ENCODE data around the gene PLCB1.
"Not testable (repeated sequence)": the region's sequence is repeated elsewhere in the genome, so short reads cannot be mapped to it uniquely, and the experiment has no call there.

Gene PLCB1

DNA sequence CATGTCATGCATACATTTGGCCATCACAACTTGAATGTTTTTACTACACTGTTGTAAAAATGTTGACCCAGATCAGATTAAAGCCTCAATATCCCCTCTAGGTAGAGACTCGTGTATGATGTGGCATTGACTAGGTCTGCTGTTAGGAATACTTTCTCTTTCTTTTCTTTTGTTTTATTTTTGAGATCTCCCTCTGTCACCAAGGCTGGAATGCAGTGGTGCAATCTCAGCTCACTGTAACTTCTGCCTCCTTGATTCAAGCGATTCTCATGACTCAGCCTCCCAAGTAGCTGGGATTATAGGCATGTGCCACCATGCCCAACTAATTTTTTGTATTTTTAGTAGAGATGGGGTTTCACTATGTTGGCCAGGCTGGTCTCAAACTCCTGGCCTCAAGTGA is 334.7 kb downstream of the PLCB1 start:
- DNase-seq, result not testable (repeated sequence)

- no peak for DNase-seq
These were observed 338.1 kb downstream of the PLCB1 start for GRCh38 chr20:8470156-8470555.

DNA sequence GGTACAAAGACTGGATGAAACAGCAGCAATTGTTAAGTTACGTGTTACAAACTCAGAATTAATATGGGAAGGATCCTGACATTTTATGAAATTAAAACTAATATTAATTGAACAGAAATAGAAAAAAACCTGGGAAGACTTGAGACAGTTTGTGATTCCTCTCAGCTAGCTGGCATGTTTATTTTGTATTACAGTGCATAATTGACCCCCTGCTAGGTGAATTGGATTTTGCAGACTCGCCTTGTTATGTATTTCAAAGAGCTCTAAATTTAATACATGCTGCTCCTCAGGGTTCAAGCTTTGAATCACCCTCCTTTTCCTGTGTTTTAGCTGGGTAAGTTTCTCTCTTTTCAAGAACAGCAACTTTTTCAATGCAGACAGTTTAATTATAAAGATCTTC is 339.4 kb downstream of the PLCB1 start:
- DNase-seq, result no peak

DNA sequence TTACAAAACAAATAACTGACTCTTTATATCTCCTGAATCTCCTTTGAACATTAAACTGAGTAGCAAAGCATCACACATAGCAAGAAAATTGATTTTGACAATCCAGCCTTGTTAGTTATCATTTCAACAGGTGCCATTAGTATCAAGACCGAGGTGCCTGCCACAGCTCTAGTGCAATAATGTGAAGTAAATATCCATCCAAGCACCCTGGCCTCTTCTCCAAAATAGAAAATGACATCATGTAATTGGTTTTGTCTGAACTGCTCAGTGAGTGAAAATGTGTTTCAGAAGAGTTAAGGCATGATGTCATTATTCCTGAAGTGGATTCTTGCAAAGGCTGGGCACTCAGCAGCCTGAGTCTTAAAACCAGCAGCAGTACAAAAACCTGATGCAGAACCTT is 341.4 kb downstream of the PLCB1 start:
- DNase-seq, result no peak

DNA sequence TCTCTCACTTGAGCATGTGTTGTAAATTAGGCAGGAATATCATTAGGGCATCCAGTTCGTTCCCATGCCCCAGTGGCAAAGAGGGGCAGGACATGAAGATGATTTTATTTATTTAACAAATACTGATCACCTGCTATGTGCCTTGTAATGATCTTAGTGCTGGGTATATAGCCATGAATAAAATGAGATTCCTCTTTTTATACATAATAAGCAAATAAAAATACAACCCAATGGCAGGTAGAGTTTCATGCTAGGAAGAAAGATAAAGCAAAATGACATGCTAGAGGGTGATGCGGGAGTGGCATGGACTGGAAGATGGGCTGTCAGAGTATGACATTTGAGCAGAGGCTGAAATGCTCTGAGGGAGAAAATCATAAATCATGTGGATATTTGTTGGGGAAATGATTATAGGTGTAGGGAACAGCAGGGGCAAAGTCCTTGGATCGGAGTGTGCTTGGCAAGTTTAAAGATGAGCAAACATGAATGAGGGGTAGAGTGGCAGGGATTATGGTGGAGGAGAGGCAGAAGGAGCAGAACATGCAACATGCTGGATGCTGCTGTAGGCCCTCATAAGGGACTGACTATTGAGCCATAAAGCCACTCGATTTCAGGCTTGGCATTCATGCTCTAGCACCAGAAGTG is 342.1 kb downstream of the PLCB1 start:
- no peak for DNase-seq

DNA sequence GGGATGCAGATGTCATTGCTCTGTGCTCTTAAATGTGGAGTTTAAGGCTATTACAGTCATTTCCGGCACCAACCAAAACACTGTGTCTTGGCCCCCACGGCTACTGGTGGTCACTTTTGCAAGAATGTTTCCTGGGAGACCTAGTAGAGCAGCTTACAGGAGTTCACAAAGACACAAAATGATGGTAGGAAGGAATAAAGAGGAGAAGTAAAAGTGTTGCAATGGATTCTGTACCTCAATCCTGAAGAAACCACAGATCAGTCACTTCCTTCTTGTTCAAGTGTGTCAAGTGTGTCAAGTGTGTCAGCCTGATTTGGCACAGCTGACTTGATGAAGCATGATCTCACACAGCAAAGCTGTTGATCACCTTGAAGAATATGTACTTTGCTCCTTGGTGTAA is 344.0 kb downstream of the PLCB1 start:
- no peak for DNase-seq

DNA sequence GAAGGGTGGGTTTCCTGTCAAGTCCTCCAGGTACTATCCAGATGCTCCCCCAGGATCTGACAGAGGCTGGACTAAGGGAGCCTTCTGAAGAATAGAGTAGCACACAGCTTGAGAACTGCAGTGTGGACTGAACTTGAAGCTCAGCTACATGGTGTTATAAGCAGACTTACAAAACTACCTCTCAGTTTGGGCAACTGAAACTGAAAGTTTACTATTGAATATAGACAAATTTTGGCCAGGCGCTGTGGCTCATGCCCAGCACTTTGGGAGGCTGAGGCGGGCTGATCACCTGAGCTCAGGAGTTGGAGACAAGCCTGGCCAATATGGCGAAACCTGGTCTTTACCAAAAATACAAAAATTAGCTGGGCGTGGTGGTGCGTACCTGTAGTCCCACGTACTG is 348.5 kb downstream of the PLCB1 start:
- DNase-seq, result no peak

DNA sequence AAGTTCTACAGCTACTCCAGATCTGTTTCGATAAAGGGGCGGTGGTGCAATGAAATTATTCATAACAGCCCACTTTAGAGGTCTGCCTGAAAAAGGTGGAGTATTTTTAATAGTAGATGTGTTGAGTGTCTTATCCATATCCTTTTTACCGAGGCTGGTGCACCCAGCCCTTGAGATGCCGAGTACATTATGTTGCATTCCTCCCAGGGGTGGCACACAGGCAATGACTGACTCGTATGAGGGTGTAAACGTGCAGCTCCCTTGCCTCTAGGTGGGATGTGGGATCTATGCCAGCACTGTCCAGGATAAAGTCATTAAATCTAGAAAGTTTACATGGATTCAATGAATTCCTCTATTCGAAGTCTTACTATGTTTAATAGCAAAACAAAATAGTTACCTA is 355.6 kb downstream of the PLCB1 start:
- DNase-seq, result no peak

GRCh38 chr20:8489094-8489883 is 357.2 kb downstream of the PLCB1 start:
- DNase-seq, result no peak

GRCh38 chr20:8490076-8490830 is 358.2 kb downstream of the PLCB1 start:
- no peak for DNase-seq

- no peak for DNase-seq
These were observed 360.1 kb downstream of the PLCB1 start for GRCh38 chr20:8492173-8492572.

DNA sequence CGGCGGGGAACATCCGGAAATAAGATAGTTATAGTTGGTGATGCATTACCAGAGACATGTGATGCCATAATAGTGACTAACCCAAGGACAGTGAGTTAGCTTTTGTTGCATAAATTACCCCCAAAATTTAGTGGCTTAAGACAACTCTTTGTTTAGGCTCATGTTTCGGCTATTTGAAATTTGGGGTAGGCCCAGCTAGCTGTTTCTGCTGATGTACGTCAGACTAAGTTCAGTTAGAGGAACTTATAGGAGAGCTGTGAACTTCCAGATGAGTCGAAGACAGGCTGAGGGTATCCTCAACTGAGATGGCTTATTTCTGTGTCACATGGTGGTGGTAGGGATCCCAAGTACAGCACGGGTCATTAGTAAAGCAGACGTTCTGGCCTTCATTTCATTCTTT is 366.5 kb downstream of the PLCB1 start:
- no peak for DNase-seq

GRCh38 chr20:8504030-8504429 is 372.0 kb downstream of the PLCB1 start:
- DNase-seq, result no peak

- no peak for DNase-seq
These were observed 373.6 kb downstream of the PLCB1 start for GRCh38 chr20:8505476-8506200.

DNA sequence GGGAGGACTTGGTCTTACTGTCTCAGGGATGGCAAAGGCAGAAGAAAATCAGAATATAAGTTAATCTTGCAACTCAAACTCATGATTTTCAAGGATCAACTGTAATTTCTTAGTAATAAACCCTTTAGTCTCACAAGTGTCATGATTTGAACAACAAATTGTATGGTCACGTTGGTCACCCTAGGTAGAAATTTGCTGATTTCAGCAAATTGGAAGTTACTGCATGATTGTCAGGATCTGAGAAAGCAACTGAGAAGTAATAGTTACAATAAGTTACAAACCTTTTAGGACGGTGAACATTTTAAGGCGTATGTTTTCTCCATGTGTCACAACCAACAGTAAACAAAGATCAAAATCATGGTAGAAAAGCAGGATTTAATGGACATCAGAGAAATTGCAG is 375.2 kb downstream of the PLCB1 start:
- DNase-seq, result no peak

DNA sequence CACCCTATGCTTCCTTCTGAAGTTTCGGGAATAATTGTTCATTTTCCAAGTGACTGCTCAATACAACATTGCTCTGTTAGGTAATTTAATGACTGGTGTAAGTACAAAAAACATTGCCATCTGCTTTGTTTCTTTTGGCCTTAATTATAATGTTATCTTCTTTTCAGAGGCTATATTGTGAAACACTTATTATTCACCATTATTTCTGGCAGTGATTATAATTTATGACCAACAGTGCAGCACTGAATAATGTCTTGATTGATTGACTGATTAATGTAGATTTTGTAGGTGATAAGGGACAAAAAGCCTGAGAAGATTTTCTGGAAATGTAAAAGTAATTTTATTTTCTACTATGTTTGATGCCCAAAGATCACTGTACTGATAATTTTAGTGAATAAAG is 377.7 kb downstream of the PLCB1 start:
- DNase-seq, result no peak

- no peak for DNase-seq
These were observed 378.7 kb downstream of the PLCB1 start for GRCh38 chr20:8510808-8511207.

DNA sequence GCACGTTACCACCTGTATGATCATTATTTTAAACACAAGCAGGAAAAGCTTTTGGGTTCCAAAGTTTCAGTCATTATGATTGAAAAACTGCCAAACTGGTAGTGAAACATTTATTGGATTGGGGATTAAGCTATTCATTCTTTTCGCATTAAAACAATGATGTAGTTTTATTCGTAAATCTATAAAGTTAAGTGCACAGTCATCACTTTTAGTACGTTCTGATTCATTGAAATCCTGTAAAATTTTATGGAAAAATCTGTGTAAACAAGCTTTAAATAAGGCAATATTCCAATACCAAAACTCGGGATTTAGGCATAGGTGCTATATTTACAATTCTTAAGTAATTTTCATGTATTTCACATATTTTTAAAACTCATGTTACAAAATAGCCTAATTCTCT is 379.9 kb downstream of the PLCB1 start:
- no peak for DNase-seq

GRCh38 chr20:8515810-8516435 is 383.9 kb downstream of the PLCB1 start:
- DNase-seq, result no peak

DNA sequence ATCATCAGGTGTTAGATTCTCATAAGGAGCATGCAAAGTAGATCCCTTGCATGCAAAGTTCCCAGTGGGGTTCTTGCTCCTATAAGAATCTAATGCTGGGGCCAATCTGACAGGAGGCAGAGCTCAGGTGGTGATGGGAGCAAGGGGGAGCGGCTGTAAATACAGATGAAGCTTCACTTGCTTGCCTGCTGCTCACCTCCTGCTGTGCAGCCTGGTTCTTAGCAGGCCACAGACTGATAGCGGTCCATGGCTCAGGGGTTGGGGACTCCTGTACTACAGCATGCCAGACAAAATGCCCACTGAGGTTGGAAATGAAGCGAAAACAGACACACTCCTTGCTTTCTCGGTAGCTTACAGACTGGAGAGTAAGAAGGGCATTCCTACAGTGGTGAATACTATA is 386.8 kb downstream of the PLCB1 start:
- no peak for DNase-seq

DNA sequence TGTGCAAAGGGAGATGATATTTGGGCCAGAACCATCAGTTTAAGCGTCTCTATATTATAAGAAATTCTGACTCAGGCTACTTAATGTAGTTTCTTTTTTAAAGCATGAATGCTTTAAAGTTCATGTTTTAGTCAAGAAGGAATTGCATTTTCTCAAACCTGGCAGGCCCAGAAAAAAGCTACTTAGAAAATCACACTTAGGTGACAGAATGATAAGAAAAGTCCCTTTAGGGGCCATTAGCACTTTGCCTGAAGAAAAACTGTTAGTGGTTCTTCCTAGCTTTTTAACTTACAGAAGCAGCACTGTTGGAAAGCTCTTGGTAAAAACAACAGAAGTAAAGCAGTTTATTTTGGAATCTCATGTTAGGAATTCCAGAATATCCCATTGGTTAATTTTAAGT is 387.8 kb downstream of the PLCB1 start:
- no peak for DNase-seq

- no peak for DNase-seq
These were observed 390.1 kb downstream of the PLCB1 start for GRCh38 chr20:8522168-8522567.

DNA sequence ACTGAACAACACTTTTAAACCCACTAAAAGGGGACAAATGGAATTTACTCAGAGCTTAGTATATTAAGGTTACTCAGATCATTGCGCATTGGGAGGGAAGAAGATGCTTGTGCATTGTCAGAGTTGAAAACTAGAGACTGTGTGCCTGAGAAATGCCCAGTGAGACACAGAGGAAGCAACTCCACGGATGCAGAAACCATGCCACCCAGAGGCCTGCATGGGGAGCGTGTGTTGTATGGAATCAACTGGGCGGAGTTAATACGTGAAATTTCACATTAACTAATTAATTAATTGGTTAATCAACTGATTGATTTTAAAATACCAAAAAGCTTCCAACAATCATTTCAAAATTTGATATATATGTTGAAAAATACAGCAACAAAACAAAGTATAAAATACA is 391.6 kb downstream of the PLCB1 start:
- no peak for DNase-seq
